ENCODE measurements around the gene TBC1D3B.
A peak's percentile ranks its signal among the peaks of the same experiment; 100 is the strongest.

Gene TBC1D3B

DNA sequence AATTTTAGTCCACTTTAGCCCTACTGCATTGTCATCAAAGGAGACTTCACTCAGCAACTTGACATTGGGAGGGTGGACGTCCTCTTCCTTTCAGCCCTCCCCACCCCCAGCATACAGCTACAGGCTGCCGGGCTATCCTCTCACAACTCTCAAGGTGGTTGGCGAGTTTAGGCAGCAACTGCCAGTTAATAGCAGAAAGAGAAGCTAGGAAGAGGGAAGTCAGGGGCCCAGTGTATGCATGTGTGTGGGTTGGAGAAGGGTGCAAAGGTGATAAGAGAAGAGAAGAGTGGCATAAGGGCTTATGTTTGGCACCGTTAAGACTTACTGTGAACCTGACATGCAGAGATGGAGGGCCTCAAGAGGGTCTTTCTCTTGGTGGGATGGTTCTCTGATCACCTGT is 41.0 kb downstream of the TBC1D3B start:
- no peak overlapping the region for H3K27ac ChIP-seq (ENCODE audit: low read length)
- H3K36me3 ChIP-seq (replicated peaks; ENCODE audit: low read depth, low read length), result no peaks in the 10 kb centered on the region
- no peaks in the 10 kb centered on the region for H3K79me2 ChIP-seq (ENCODE audit: low read length)
- H4K20me1 ChIP-seq (ENCODE audit: insufficient read depth, low read length), result no peaks in the 10 kb centered on the region
- H3K4me3 ChIP-seq (ENCODE audit: low read length), result no peak overlapping the region
- H3K27me3 ChIP-seq (ENCODE audit: low read depth, low read length), result peaks cover 14% of the 10 kb centered on the region
- H3K4me2 ChIP-seq (ENCODE audit: low read length), result no peak overlapping the region
- H3K4me1 ChIP-seq (ENCODE audit: low read length), result peaks cover 29% of the 10 kb centered on the region
- TF ChIP-seq CTCF (IDR thresholded peaks at IDR 0.05; ENCODE audit: low read depth, low read length), result no peak
- TF ChIP-seq EZH2phosphoT487 (IDR thresholded peaks at IDR 0.05; ENCODE audit: low read depth), result no peak
- H3K9ac ChIP-seq (ENCODE audit: low read length), result no peak overlapping the region
- H2AFZ ChIP-seq (ENCODE audit: low read depth, low read length), result no peak overlapping the region
- no peaks in the 10 kb centered on the region for H3K9me3 ChIP-seq (ENCODE audit: insufficient read depth, low read length)

- Histone ChIP-seq H3K9me3 (ENCODE audit: insufficient read depth, low read length) (no peaks in the 10 kb centered on the region), H3K27ac (ENCODE audit: low read length) (no peak overlapping the region), H3K4me3 (ENCODE audit: low read length) (no peak overlapping the region), H4K20me1 (ENCODE audit: insufficient read depth, low read length) (no peaks in the 10 kb centered on the region), H3K79me2 (ENCODE audit: low read length) (no peaks in the 10 kb centered on the region), H3K36me3 (replicated peaks; ENCODE audit: low read depth, low read length) (no peaks in the 10 kb centered on the region), H3K27me3 (ENCODE audit: low read depth, low read length) (peaks cover 18% of the 10 kb centered on the region), H3K9ac (ENCODE audit: low read length) (no peak overlapping the region), H2AFZ (ENCODE audit: low read depth, low read length) (no peak overlapping the region), H3K4me1 (ENCODE audit: low read length) (peaks cover 33% of the 10 kb centered on the region), H3K4me2 (ENCODE audit: low read length) (no peak overlapping the region)
- TF ChIP-seq CTCF (IDR thresholded peaks at IDR 0.05; ENCODE audit: low read depth, low read length) (no peak), EZH2phosphoT487 (IDR thresholded peaks at IDR 0.05; ENCODE audit: low read depth) (no peak)
These were observed 42.7 kb downstream of the TBC1D3B start for GRCh38 chr17:36133602-36134236.

DNA sequence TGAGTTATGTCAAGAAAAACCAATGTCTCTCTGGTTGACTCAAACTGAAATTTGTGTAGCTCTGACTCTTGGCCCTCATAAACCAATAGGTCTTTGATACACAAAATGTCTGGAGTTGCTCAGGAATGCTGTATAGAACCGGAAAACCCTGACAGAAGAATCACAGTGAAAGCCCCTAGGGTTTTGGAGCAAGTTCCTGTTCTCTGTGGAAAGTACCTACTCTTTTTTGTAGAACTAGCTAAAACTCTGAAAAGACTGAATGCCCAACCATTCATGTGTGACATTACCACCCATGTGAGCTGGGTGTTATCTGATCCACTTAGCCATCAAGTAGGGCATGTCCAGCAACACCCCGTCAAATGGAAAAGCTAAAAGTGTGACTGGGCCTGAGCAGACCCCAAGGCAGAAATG is 44.0 kb downstream of the TBC1D3B start:
- TF ChIP-seq CTCF (IDR thresholded peaks at IDR 0.05; ENCODE audit: low read depth, low read length) (no peak), EZH2phosphoT487 (IDR thresholded peaks at IDR 0.05; ENCODE audit: low read depth) (no peak)
- Histone ChIP-seq H3K36me3 (replicated peaks; ENCODE audit: low read depth, low read length) (no peaks in the 10 kb centered on the region), H3K27me3 (ENCODE audit: low read depth, low read length) (peaks cover 24% of the 10 kb centered on the region), H3K4me1 (ENCODE audit: low read length) (peaks cover 46% of the 10 kb centered on the region), H4K20me1 (ENCODE audit: insufficient read depth, low read length) (no peaks in the 10 kb centered on the region), H3K9ac (ENCODE audit: low read length) (no peak overlapping the region; the same call in 1 of the 2 replicates), H3K4me2 (ENCODE audit: low read length) (peak overlapping the region; percentile 45), H3K9me3 (ENCODE audit: insufficient read depth, low read length) (no peaks in the 10 kb centered on the region), H3K4me3 (ENCODE audit: low read length) (no peak overlapping the region), H3K79me2 (ENCODE audit: low read length) (no peaks in the 10 kb centered on the region), H3K27ac (ENCODE audit: low read length) (peak overlapping the region; percentile 41; the same call in 1 of the 2 replicates), H2AFZ (ENCODE audit: low read depth, low read length) (no peak overlapping the region)

DNA sequence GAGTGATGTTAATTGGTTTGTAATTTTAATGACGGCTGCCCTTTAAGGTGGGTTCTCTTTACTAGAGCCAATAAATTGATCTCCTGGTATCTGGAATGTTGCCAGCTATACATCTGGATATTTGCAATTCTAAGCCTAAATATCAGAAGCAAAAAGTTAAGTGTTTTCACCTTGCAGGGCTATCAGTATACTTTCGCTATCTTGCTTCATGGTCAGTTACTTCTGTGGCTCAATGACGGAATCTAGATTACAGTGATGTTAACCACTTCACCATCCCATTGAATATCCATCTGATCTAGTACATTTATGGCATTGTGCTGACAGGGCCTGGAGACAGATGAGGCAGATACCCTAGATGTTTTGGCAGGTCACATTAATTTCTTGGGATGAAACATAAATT is 44.5 kb downstream of the TBC1D3B start:
- peaks cover 24% of the 10 kb centered on the region for H3K27me3 ChIP-seq (ENCODE audit: low read depth, low read length)
- TF ChIP-seq CTCF (IDR thresholded peaks at IDR 0.05; ENCODE audit: low read depth, low read length) (no peak), EZH2phosphoT487 (IDR thresholded peaks at IDR 0.05; ENCODE audit: low read depth) (no peak)
- peaks cover 51% of the 10 kb centered on the region for H3K4me1 ChIP-seq (ENCODE audit: low read length)
- no peak overlapping the region for H3K9ac ChIP-seq (ENCODE audit: low read length)
- H3K36me3 ChIP-seq (replicated peaks; ENCODE audit: low read depth, low read length), result no peaks in the 10 kb centered on the region
- H4K20me1 ChIP-seq (ENCODE audit: insufficient read depth, low read length), result no peaks in the 10 kb centered on the region
- no peak overlapping the region for H2AFZ ChIP-seq (ENCODE audit: low read depth, low read length)
- H3K79me2 ChIP-seq (ENCODE audit: low read length), result no peaks in the 10 kb centered on the region
- H3K9me3 ChIP-seq (ENCODE audit: insufficient read depth, low read length), result no peaks in the 10 kb centered on the region
- H3K4me2 ChIP-seq (ENCODE audit: low read length), result peak overlapping the region; percentile 45
- no peak overlapping the region for H3K4me3 ChIP-seq (ENCODE audit: low read length)
- peak overlapping the region; percentile 41; the same call in 1 of the 2 replicates for H3K27ac ChIP-seq (ENCODE audit: low read length)
